PC-3 (cell line): ENCODE measurements around the gene TOMM40L.

ENCODE experiments used
- EZH2 ChIP-seq: fragments of 300-600 bp; sonication (generic); IDR thresholded peaks from one replicate; pipeline ENCODE4 v1.6.1; 2017; ENCODE audit warnings: antibody characterized with exemption, mild to moderate bottlenecking, low read length; ENCODE audit not compliant: unreplicated experiment
- EZH2phosphoT487 ChIP-seq: fragments of 300-600 bp; sonication (generic); IDR thresholded peaks from 2 replicates; pipeline ENCODE4 v1.6.1; 2018; ENCODE audit warnings: mild to moderate bottlenecking, antibody characterized with exemption, low read length, borderline replicate concordance

- no peak for TF ChIP-seq EZH2phosphoT487
- TF ChIP-seq EZH2, result no peak
These were observed 12.2 kb downstream of the TOMM40L start, which contains the start of gene NR1I3 for GRCh38 chr1:161238039-161238473.
